Fibroblast of lung (primary cell): Measurements from ENCODE around the gene RSPH1.

ENCODE experiments used
- EZH2 ChIP-seq: IDR thresholded peaks from 2 replicates; pipeline ENCODE4 v1.5.1; 2012; ENCODE audit warnings: low read length, control low read depth, mild to moderate bottlenecking; ENCODE audit errors: missing control alignments
- TF ChIP-seq, protein P1 (sequence below), 2 donors: IDR thresholded peaks in 1 of 2; conservative IDR thresholded peaks in 1 of 2; 1 replicate in 1 of 2; 2 replicates in 1 of 2; pipeline ENCODE4 v1.5.1; 2011 to 2012; ENCODE audit warnings: low read length in 2 of 2, control low read depth in 1 of 2, inconsistent platforms in 1 of 2, low read depth in 1 of 2, mild to moderate bottlenecking in 1 of 2

DNA sequence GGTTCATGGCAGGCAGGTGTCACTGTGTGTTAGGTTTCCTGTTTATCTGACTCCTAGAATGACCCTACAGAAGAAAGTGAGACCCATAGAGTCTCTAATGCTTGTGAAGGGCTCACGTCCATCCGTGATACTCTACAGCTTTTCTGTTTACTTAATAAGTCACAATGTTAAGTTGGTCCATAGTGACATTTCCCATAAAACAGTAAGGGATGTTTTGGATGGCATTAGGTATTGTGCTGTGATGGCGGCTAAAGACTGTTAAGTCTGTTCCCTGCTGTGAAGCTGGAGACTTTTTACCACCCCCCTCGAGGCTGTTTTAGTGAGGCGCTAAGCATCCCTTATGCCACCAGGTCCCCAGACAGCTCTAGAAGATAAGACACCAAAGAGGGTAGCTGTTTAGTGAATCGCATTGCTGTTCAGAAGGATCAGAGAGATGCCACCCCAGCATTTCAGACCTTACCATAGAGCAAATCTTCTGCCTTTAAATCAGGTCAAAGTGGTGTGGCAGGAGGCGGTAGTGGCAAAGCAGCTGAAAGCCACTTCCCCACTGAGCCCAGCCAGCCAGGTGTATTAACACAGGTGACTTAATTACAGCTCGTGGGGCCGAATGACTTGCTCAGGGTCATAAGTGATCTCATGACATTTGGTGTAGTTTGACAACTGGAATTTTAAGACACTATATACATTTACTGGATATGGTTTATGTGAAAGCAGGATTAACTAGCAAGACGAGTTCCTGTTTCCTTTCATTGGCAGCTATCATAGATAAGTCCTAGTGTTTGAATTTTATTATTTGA, 42.7 kb upstream of the RSPH1 start:
- TF ChIP-seq, protein P1, sequence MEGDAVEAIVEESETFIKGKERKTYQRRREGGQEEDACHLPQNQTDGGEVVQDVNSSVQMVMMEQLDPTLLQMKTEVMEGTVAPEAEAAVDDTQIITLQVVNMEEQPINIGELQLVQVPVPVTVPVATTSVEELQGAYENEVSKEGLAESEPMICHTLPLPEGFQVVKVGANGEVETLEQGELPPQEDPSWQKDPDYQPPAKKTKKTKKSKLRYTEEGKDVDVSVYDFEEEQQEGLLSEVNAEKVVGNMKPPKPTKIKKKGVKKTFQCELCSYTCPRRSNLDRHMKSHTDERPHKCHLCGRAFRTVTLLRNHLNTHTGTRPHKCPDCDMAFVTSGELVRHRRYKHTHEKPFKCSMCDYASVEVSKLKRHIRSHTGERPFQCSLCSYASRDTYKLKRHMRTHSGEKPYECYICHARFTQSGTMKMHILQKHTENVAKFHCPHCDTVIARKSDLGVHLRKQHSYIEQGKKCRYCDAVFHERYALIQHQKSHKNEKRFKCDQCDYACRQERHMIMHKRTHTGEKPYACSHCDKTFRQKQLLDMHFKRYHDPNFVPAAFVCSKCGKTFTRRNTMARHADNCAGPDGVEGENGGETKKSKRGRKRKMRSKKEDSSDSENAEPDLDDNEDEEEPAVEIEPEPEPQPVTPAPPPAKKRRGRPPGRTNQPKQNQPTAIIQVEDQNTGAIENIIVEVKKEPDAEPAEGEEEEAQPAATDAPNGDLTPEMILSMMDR (conservative IDR thresholded peaks at IDR 0.05 in 1 of 2, IDR thresholded peaks at IDR 0.05 in 1 of 2; ENCODE audit: low read depth in 1 of 2, low read length in 2 of 2): no peak
- no peak for TF ChIP-seq EZH2
